C4-2B (cell line): ENCODE measurements around the gene ID2.

Experiments used
- ZFX ChIP-seq: fragments of 450-650 bp; IDR thresholded peaks from 2 replicates; pipeline ENCODE4 v1.6.1; 2017
- TF ChIP-seq, protein P1 (sequence below): fragments of 450-650 bp; conservative IDR thresholded peaks from 2 replicates; pipeline ENCODE4 v1.5.1; 2017; ENCODE audit warnings: mild to moderate bottlenecking

DNA sequence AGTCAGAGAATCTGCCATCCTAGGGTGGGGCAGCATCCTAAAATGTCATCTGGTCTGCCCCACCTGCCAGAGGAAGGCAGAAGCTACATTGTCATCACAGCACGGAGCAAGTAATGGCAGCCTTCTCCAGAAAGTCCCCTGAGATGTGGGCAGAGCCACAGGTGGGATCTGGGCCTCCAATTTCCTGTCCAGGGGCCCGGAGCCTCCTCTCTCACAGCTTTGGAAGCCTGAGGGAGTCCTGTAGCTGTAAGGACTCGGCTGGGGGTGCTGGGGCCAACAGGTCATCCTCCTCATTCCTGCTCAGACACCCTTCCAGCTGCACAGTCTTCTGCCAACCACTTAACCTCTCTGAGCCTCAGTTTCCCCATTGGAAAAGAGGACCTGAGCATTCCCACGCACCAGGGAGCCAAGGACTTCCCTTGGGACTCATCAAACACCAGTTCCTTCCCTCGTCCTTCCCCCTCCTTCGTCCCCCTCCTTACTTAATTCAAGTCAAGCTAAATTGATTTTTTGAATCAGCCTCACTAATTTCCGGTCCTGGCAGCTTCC lies 48.6 kb upstream of the ID2 start:
- TF ChIP-seq, protein P1, sequence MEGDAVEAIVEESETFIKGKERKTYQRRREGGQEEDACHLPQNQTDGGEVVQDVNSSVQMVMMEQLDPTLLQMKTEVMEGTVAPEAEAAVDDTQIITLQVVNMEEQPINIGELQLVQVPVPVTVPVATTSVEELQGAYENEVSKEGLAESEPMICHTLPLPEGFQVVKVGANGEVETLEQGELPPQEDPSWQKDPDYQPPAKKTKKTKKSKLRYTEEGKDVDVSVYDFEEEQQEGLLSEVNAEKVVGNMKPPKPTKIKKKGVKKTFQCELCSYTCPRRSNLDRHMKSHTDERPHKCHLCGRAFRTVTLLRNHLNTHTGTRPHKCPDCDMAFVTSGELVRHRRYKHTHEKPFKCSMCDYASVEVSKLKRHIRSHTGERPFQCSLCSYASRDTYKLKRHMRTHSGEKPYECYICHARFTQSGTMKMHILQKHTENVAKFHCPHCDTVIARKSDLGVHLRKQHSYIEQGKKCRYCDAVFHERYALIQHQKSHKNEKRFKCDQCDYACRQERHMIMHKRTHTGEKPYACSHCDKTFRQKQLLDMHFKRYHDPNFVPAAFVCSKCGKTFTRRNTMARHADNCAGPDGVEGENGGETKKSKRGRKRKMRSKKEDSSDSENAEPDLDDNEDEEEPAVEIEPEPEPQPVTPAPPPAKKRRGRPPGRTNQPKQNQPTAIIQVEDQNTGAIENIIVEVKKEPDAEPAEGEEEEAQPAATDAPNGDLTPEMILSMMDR: no peak
- no peak for TF ChIP-seq ZFX
